NCI-H2196 treated with DMSO at 0.1 percent for 48 hours (cell line): Measurements from ENCODE around the gene PKHD1.

Experiments
- DNase-seq: peaks from one replicate; lab custom pipeline; 2025; ENCODE audit not compliant: unreplicated experiment; lab: John Stamatoyannopoulos, UW

Gene PKHD1

DNA sequence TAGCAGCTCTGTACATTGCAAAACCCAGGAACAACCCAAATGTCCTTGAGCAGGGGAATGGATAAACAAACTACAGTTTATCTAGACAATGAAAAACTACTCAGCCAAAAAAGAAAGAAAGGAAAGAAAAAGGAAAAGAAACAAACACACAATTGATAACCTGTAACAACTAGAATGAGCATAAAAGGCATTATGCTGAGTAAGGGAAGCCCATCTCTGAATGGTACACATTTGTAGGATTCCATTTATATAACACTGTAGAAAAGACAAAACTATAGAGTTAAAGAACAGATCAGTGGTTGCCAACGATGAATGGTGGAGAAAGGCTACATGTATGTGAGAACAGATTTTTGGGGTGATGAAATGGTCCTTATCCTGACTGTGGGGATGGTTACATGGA is 454.0 kb downstream of the PKHD1 start:
- no peak for DNase-seq

DNA sequence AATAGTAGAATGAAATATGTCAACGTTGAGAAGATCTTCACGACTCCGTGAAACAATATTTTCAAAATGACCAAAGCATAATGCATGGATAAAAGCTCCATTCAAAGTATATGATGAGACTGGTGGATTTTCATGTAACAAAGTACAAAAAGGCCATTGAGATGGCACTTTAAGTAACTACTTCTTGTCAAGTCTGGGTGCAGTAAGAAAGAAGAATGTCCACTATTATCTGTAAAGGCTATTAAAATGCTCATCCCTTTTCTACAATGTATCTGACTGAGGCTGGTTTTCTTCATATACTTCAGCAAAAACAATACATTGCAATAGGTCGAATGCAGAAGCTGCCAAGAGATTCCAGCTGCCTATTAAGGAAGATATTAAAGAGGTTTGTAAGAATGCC is 457.4 kb downstream of the PKHD1 start:
- no peak for DNase-seq

GRCh38 chr6:51626391-51626790 is 461.0 kb downstream of the PKHD1 start:
- no peak for DNase-seq

DNA sequence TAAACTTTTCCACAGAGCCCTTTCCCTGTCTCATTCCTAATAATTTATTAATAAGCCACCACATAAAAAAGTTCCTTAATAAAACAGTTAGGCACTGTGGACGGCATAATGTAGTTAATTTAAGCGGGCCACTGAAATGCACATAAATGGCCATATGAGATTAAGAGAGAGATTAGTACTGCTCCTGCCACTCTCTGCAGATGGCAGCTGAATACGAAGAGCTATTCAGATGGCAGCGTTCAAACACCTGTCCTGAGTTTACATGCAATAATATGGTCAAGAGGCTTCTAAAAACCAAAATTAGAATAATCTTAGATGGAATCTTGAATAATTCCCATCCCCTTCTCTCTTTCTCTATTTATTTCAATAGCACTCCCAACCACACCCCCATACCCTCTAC is 461.8 kb downstream of the PKHD1 start:
- no peak for DNase-seq

- DNase-seq, result no peak
These were observed 466.4 kb downstream of the PKHD1 start for GRCh38 chr6:51620971-51621370.

- DNase-seq, result no peak
These were observed 468.2 kb downstream of the PKHD1 start for GRCh38 chr6:51619042-51619799.

- no peak for DNase-seq
These were observed 468.9 kb downstream of the PKHD1 start for GRCh38 chr6:51618563-51618962.

DNA sequence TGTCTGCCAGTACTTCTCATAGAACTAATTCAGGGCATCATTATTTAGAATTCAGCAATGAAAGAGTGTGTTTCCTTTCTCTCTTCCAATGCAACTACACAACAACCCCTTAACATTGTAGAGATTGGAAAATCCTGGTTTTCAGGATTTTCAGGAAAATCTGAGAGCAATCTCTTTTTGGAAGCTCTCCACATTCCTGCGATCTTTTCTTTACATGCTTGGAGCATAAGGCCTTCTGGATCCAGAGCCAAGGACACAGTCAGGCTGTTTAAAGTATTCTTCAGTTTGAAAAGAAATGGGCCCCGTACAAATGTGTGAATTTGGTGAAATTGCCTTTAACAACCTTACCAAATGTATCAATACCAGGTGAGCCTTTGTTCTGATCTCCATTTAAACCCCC is 469.7 kb downstream of the PKHD1 start:
- DNase-seq, result no peak

DNA sequence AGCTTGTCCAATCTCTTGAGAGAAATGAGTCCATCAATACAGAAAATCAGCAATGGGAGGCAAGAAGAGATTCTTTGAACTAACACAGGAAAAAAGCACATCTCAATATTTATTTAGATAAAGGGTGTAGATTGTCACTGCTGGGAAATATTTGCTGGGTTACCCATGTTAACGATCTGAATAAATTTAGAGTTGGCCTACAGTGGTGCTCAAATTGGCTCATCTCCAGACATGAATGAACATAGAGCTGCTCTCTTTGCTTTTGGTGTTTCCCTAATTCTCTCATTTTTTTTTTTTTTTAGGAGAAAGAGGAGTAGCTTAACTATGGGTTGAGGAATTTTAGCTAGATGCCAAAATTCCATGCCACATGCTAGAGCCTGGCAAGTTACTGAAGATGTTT is 471.2 kb downstream of the PKHD1 start:
- DNase-seq, result no peak

GRCh38 chr6:51614725-51615124 is 472.7 kb downstream of the PKHD1 start:
- DNase-seq, result no peak

DNA sequence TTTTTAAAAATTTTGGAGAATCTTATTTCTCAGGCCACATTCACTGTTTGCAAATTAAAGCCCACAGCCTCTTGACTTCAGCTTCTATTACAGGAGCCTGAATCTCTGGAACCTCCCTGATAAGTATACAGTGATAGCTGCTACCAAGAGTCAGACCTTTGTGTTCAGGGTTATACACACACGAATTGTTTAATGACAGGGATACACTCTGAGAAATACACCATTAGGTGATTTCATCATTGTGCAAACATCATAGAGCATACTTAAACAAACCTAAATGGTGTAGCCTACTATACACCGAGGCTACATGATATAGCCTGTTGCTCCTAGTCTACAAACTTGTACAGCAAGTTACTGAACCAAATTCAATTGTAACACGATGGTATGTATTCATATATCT is 473.9 kb downstream of the PKHD1 start:
- DNase-seq, result no peak

DNA sequence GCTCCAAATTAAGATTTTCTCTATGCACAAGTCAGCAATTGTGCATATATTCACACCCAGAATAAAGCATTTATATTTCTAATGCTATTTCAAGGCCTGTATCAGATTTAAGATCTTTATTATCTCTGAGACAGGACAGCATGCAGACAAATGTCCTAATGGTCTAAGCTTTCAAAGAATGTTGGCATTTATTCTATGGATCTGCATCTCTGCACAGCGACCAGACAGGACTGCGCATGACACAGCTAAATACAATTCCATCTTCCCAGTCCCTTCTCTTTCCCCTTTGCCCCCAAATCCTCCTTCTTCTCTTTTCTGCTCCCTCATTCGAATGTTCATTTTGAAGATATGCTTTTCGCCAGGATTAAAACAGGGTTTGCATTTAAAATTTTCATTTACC is 478.5 kb downstream of the PKHD1 start:
- no peak for DNase-seq

- DNase-seq, result no peak
These were observed 479.0 kb downstream of the PKHD1 start for GRCh38 chr6:51608383-51608782.

GRCh38 chr6:51600514-51600913 is 486.9 kb downstream of the PKHD1 start:
- DNase-seq, result no peak

GRCh38 chr6:51598171-51598570 is 489.2 kb downstream of the PKHD1 start:
- no peak for DNase-seq

- DNase-seq, result no peak
These were observed 492.4 kb downstream of the PKHD1 start for GRCh38 chr6:51594981-51595380.

- DNase-seq, result no peak
These were observed 502.1 kb downstream of the PKHD1 start for GRCh38 chr6:51585264-51585663.

DNA sequence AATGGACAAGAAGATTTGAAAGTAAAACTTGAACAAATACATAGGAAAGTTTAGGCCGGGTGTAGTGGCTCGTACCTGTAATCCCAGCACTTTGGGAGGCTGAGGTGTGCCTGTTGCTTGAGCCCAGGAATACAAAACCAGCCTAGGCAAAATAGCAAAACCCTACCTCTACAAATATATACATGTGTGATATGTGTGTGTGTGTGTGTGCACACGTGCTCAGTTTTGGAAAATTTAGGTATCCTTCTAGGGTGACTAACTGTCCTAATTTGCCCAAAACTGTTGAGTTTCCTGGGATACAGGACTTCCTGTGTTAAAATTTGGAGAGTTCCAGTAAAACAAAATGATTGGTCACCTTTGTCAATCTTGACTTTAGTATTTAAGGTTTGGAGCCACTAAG is 503.2 kb downstream of the PKHD1 start:
- no peak for DNase-seq

GRCh38 chr6:51578994-51579393 is 508.4 kb downstream of the PKHD1 start:
- DNase-seq, result no peak

DNA sequence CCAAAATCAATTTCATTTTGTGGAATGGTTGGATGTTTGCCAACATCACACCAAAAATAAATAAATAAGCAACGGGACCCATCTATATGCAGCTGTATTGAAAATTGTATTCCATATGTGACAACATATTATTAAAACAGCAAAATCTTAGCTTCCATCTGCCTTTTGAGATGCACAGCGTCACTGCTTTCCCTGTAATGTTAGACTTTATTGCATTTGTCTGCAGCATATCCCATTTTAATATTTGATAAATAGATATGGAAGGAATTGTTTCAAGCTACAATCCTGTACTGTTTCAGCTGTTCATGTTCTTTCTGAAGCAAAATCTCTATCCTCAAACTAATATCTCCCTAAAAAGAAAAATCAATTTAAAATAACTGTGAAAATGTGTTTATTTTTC is 509.1 kb downstream of the PKHD1 start:
- no peak for DNase-seq

DNA sequence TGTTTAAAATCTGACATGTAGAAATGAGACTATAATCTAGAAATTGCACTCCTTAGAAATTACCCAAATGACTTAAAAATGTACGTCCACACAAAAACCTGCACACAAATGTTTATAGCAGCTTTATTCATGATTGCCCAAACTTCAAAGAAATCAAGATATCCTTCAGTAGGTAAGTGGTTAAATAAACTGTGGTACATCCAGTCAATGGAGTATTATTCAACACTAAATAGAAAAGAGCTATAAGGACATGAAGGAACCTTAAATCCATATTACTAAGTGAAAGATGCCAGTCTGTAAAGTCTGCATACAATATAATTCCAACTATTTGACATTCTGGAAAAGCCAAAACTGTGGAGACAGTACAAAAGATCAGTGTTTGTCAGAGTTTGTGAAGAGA is 513.4 kb downstream of the PKHD1 start:
- no peak for DNase-seq

- DNase-seq, result no peak
These were observed 516.2 kb downstream of the PKHD1 start for GRCh38 chr6:51571168-51571567.

DNA sequence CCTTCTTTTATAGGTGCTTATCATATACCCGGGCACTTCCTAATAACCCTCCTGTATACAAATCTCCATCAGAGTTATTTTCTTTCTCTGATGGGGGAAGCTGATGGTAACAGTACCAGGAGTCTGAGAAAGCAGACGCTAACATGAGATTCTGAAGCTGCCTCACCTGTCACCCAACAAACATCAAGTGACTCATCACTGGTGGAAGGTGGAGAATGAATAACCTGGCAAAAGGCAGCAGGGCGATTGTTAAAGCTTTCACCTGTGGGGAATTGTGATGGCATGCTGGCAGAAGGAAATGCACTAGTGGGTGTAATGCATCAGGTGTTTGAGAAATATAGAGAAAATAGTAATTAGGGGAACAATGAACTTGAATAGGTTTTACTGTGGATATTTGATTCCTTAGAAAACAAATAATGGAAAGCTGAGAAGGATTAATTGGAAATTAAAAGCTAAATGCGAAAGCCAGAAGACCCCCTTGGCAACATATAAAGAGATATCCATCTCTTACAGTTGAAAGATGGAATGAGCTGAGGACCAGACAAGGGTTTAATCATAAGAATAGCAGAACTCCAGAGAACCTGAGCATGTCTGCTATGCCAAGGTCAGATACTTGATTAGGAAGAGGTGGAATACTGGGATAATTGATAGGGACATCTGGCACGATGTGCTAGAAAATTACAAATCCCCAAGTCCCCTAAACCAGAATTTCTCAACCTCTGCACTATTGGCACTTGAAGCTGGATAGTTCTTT is 517.1 kb downstream of the PKHD1 start:
- no peak for DNase-seq
